NCI-H2081 (cell line): Measurements from ENCODE around the gene FOXL2.

ENCODE experiments used
- DNase-seq, 2 experiments: peaks; one replicate each; lab custom pipeline; 2025; lab: John Stamatoyannopoulos, UW

The FOXL2 gene

GRCh38 chr3:138945709-138946662 is 951 bp downstream of the FOXL2 start:
- DNase-seq: peak; percentile 45 to 73

DNA sequence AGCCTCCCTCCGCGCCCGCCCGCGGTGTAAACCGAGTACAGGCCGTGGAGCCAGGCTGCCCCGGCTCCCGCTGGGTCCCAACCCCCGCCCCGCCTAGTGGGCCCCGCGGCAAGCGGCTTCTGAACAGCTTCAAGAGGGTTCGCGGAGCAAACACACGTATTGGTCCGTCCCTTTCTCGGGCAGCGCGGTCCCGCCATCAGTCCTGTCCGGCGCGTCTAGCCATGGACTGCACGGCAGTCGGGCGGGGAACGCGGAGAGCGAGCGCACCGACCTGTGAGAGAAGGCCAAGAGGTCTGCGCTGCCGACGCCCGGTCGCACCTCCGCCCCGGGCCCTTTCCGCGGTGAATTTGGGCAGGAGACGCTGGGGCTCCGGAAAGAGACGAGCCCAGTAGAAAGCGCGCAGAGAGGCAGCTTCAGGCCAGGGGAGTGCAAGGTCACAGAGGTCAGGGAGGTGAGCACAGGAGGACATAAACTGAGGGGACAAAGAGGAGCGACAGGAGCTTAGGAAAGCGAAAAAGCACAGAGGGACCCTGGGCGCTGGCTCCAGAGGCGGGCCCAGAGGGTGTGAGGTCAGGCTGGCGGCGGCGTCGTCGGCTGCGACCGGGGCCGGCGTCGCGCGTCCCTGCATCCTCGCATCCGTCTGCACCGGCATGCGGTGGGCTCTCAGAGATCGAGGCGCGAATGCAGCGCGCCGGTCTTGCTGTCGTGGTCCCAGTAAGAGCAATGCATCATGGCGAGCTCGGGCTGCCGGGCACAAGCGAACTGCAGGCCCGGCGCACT is 1.8 kb downstream of the FOXL2 start:
- DNase-seq: no peak

- no peak for DNase-seq
Observed at GRCh38 chr3:138944654-138944928, 2.3 kb downstream of the FOXL2 start.

- DNase-seq: no peak
Observed at GRCh38 chr3:138943724-138944653, 2.9 kb downstream of the FOXL2 start.

DNA sequence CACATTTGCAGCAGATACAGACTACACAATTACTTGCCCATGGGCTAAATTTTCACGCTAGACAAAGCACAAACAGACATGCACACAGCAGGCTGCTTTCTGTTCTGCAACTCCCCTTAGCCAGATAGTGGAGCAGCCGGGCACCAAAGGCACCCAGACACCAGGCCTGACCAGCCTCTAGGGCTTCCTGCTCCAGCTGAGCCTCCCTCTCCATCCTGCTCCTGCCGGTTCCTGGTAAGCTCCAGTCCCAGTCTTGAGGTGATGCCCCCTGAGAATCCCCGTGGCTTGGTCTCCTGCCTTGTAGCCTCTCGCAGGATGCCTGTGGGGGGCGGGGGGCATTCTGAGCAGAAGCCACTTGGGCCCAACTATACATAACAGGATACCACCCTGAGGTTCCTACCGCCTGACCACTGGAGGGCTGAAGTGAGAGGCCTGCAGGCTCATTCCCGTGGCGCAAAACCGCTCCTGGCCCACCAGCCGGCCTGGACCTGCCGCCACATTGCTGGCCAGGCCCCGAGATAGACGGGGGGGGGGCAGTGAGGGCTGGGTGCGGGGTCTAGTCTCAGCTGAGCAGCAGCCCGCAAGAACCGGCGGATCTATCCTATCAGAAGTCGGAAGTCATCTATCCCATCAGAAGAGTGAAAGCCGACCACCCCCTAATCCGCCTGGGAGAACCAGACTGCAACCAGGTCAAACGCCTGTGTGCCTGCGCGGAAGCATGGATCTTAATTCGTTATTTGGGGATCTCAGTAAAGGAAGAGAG is 3.9 kb downstream of the FOXL2 start:
- no peak for DNase-seq

- no peak for DNase-seq
Observed at GRCh38 chr3:138942271-138942670, 4.7 kb downstream of the FOXL2 start.

GRCh38 chr3:138941259-138941885 is 5.6 kb downstream of the FOXL2 start:
- DNase-seq: no peak

DNA sequence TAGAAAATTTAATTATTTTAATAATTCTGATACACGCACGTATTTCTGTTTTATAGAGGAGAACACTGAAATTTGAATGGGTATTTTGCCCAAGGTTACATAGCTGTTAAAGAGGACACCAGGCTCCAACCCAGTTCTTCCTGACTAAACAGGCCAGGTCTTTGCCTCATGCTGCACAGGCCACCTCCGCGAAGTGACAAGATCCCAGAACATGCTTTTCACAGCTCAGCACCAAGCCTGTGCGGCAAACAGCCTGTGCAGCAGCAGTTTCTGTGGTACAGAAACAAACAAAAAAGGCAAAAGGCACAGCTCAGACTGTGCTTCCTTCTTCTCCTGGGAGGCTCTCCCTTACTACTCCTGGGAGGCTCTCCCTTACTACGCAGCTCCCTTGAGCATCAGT is 6.5 kb downstream of the FOXL2 start:
- no peak for DNase-seq

- no peak for DNase-seq
Observed at GRCh38 chr3:138939561-138940241, 7.2 kb downstream of the FOXL2 start.

GRCh38 chr3:138938877-138939560 is 7.9 kb downstream of the FOXL2 start:
- DNase-seq: no peak

- DNase-seq: no peak
Observed at GRCh38 chr3:138938056-138938876, 8.7 kb downstream of the FOXL2 start.

DNA sequence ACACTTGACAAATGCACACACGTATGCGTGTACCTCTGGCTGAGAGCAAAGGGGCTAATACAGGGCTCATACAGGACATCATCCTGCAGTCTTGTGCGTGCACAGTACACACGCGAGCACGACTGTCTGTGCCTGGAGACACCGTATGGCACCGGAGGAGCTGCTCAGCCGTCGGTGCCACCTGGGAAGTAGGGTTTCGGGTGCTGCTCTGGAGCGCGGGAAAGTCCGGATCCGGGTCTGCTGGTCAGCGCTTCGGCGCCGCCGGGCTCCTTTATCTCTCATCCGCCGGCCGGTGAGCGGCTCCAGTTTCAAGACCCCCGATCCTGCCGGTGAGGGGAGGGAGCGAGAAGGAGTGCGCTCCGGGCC is 9.3 kb downstream of the FOXL2 start:
- DNase-seq: no peak

DNA sequence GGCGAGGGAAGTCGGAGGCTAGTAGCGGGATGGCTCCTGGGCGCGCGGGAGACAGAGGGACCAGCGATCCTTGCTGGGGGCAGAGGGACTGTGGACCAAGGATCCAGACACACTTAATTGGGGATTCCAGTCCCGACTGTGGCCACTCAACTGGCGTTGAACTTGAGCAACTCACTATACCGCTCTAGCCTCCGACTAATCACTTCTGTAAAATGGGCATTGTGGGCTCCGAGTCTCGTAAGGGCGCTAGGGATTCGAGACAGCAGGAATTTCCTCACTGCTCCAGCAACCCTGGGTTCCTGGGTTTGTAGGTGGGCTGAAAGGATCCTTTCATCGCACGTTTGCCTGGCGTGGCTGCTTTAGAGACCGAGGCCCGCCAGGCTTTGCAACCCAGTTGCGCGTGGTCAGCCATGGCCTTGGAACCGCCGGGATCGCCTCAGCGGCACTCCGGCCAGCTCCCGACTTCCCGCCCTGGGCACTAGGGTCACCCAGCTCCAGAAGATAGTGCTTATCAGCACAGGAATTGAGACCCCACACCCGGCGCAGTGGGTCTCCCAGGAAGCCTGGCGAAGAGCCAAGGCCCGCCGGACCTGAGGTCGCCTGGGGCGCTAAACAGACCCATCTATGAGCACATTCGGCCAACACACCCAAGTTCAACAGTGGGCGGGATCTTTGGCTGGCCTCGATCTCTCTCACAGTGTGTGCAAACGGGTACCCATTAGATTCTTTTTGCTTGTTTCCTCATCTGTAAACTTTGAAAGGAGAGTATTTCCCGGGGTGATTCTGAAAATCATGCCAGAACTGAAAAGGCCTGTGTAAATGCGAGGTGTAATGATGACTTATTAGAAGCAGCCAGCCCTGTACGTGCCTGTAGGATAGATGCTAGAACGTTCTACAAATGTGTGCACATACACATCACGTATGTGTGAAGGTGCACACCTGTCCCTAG is 9.9 kb downstream of the FOXL2 start:
- DNase-seq: no peak

- peak; percentile 72 to 76 for DNase-seq
Observed at GRCh38 chr3:138935863-138936740, 10.8 kb downstream of the FOXL2 start.

DNA sequence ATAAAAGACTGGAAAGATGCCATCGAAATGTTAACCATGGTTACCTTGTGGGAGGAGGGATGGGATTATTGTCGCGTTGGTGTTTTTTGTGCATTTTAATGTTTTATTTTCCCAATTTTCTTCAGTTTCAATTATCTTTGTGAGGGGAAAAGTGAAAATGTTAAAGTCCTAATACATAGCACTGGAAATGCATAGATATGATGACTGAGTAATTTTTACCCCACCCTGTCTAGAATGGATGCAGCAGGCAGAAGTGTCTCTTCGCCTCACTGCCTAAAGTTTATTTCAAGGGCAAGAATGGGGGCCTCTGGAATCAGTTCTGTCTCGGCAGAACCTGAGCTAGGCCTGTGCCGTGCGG is 11.5 kb downstream of the FOXL2 start:
- no peak for DNase-seq

DNA sequence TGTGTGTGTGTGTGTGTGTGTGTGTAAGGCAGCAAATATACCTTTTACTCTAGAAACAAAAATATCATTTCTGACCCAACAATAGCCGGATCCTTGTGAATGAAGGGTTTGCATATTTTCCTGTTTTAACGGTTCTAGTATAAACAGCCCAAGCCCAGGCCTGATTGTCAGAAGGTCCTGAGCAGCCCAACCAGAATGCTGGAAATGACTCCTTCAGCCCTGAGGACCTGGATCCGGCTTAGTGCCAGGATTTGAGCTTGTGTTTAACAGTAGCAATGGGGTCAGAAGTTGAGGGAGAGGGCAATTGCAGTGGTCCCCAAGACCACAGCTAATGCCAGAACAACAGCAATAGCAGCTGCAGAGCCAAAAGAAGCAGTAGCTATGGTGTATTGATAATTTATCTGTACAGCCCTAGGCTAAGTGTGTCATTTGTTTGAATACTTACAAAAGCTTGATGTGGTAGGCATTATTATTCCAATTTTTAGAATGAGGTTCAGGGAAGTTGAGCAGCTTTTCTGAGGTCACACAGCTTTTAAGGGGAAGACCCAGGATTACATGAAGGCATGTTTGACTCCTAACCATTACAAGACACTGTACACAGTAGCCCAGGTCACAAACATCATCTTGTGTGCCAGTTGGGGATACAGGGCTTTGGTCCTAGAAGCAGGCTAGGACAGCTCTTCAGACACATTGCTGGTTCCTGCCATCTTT is 12.8 kb downstream of the FOXL2 start:
- no peak for DNase-seq
